ENCODE results near the gene RRAD. TPM values are rescaled to one million over a fixed set of nuclear protein-coding genes. Genes with fewer than 3 reads are reported as not detected.
"Not testable (repeated sequence)": the region's sequence is repeated elsewhere in the genome, so short reads cannot be mapped to it uniquely, and the experiment has no call there.

RRAD gene
- total RNA-seq, 1 donor, result 0.72 TPM

GRCh38 chr16:66936889-66937554 is 11.7 kb upstream of the RRAD start:
- TF ChIP-seq CTCF (IDR thresholded peaks at IDR 0.05; ENCODE audit: insufficient read depth, low read length), result no peak
- DNase-seq (ENCODE audit: low read depth), result no peak
- H3K4me3 ChIP-seq (ENCODE audit: low read depth, low read length), result no peak overlapping the region

DNA sequence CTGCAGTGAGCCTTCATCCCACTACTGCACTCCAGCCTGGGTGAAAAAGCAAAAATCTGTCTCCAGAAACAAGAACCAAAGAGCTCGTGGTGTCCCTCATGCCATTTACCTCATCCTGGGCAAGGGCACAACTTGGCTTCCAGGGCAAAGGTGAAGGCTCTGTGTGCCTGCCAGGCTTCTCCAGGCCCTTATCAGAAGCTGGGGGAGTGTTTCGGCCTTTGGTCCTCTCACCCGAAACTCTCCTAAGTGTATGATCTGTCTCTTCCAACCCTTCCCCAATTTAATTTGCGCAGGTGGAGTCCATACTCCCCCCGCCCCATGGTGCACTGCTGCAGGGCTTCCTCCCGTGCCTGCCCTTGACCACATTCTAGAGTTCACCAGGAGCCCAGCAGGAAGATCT is 11.1 kb upstream of the RRAD start:
- no peak for TF ChIP-seq CTCF (IDR thresholded peaks at IDR 0.05; ENCODE audit: insufficient read depth, low read length)
- no peak for DNase-seq (ENCODE audit: low read depth)
- peak overlapping the region; percentile 99 for H3K4me3 ChIP-seq (ENCODE audit: low read depth, low read length)

DNA sequence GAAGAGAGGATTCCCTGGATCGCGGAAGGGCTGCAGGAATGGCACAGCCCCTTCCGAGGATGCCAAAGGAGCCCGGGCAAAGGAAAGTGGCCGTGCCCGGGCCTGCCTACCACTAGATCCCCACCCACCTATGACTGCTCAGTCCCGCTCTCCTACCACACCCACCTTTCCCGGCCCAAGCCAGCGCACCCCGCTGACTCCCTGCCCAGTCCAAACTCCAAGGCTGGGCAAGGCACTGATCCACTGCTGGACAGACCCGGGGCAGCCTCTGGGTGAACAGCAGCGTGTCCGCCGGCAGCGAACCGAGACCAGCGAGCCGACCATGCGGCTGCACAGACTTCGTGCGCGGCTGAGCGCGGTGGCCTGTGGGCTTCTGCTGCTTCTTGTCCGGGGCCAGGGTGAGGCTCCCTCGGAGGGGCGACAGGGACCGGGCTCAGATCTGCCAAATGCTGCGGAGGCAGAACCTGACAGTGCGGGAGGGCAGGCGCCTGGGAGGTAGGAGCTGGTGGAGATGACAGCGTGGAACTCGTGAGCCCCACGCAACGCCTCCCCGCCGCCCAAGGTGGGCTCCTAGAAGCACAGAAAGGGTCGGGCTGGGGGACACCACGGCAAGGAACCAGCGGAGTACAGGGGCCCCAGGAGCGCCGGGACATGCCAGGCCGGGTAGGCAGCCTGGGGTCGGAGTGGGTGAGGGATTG is 10.1 kb upstream of the RRAD start, which contains the start of gene CES2:
Gene CES2 (plus strand): TSS at position 203 of the 698 bp plus-strand sequence. CDS start 120 bp downstream, at position 323.
- no peak for TF ChIP-seq CTCF (IDR thresholded peaks at IDR 0.05; ENCODE audit: insufficient read depth, low read length)
- peak; percentile 55 for DNase-seq (ENCODE audit: low read depth)
- peak within 1 kb of the TSS; percentile 99 for H3K4me3 ChIP-seq (ENCODE audit: low read depth, low read length)

- peak overlapping the region; percentile 99 for H3K4me3 ChIP-seq (ENCODE audit: low read depth, low read length)
- DNase-seq (ENCODE audit: low read depth), result not testable (repeated sequence)
Measured at GRCh38 chr16:66934839-66935313, 9.5 kb upstream of the RRAD start.

- no peak for TF ChIP-seq CTCF (IDR thresholded peaks at IDR 0.05; ENCODE audit: insufficient read depth, low read length)
- DNase-seq (ENCODE audit: low read depth), result peak; percentile 77
- peak within 1 kb of the TSS; percentile 99 for H3K4me3 ChIP-seq (ENCODE audit: low read depth, low read length)
Measured at GRCh38 chr16:66934138-66934838, 9.0 kb upstream of the RRAD start, which contains the start of gene CIAO2B. TSS of gene CIAO2B (minus strand) at chr16:66934402. CDS start at chr16:66934364, 38 bp downstream.

- TF ChIP-seq CTCF (IDR thresholded peaks at IDR 0.05; ENCODE audit: insufficient read depth, low read length), result no peak
- H3K4me3 ChIP-seq (ENCODE audit: low read depth, low read length), result peak overlapping the region; percentile 99
- no peak for DNase-seq (ENCODE audit: low read depth)
Measured at GRCh38 chr16:66933776-66934137, 8.4 kb upstream of the RRAD start.

DNA sequence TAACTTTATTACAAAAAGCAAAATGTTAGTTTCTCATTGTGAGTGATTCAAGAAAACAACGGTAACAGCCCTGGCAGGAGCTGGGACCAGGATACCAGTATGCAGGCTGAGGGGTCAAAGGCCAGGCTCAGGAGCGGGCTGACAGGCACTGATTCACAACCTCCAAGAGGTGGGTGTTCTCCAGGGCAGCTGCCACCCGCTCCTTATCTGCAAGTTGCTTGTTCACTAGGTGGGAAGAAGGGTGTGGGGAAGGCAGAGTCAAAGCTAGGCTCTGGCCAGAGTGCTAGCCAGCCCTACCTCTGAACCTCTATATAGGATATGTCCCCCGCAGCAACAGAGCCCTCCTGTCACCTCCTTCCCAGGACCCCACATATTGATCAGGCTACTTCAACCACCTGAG is 6.7 kb upstream of the RRAD start:
- no peak overlapping the region for H3K4me3 ChIP-seq (ENCODE audit: low read depth, low read length)
- no peak for TF ChIP-seq CTCF (IDR thresholded peaks at IDR 0.05; ENCODE audit: insufficient read depth, low read length)
- no peak for DNase-seq (ENCODE audit: low read depth)
